Effector memory CD4-positive, alpha-beta T cell (primary cell): Measurements from ENCODE around the gene CYBA.
A peak's percentile ranks its signal among the peaks of the same experiment; 100 is the strongest.

ENCODE experiments used
- DNase-seq, 3 donors: peaks; one replicate each; pipeline ENCODE4 v3.0.0-alpha.2; 2020
- H3K27ac ChIP-seq: 2 replicates; pipeline ENCODE4 v1.7.0; 2013; ENCODE audit warnings: mild to moderate bottlenecking, low read length, moderate library complexity; ENCODE audit not compliant: insufficient read depth, poor library complexity, severe bottlenecking
- H3K27me3 ChIP-seq: replicated peaks from 2 replicates; pipeline ENCODE4 v1.7.0; 2013; ENCODE audit warnings: mild to moderate bottlenecking, low read length; ENCODE audit not compliant: insufficient read depth, control insufficient read depth, poor library complexity, severe bottlenecking
- H3K36me3 ChIP-seq: 2 replicates; pipeline ENCODE4 v1.7.0; 2013; ENCODE audit warnings: mild to moderate bottlenecking, low read length, moderate library complexity; ENCODE audit not compliant: control insufficient read depth, insufficient read depth
- H3K4me1 ChIP-seq: 2 replicates; pipeline ENCODE4 v1.7.0; 2013; ENCODE audit warnings: low read length, mild to moderate bottlenecking; ENCODE audit not compliant: control insufficient read depth, insufficient read depth, poor library complexity, severe bottlenecking
- H3K4me3 ChIP-seq: 2 replicates; pipeline ENCODE4 v1.7.0; 2013; ENCODE audit warnings: low read length, low read depth, mild to moderate bottlenecking; ENCODE audit not compliant: insufficient read depth, poor library complexity, severe bottlenecking
- H3K9me3 ChIP-seq: 2 replicates; pipeline ENCODE4 v1.7.0; 2013; ENCODE audit warnings: mild to moderate bottlenecking, low read length, moderate library complexity; ENCODE audit not compliant: control insufficient read depth
- total RNA-seq, 3 donors: gene quantifications; one replicate each; lab custom pipeline; 2026; lab: John Stamatoyannopoulos, UW

Gene CYBA
- total RNA-seq = 156 to 237 (median 229) reads per million in 3 donors

DNA sequence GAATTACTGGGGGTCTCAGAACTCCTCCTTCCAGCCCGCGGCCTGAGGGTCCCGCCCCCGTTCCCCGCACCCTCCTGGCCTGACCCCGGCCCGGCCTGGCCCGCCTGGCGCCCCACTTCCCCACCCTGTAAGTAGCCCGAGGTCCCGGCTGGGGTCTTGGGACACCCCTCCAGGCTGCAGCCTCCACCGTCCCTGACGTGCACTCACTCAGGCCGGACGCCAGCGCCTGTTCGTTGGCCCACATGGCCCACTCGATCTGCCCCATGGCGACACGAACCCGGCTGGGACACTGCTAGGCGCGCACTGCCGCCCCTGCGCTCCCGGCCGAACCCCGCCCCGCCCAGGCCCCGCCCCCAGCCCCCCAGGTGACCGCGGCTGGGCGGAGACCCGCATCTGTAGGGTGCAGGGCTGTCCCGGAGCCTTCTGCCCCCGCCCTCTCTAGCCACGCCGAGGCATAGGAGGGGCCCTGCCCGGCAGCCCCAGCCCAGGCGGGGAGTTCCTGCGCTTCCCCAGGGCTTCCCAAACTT, at the start of gene CYBA:
Gene CYBA, minus strand, starts transcription at position 305 of the 527 bp plus-strand sequence. Its CDS starts 40 bp downstream, at position 265.
- no peaks in the 10 kb centered on the region for H3K9me3 ChIP-seq
- DNase-seq = peak; percentile 73 to 77 (median 74)
- H3K27ac ChIP-seq = peak within 1 kb of the TSS; percentile 92
- H3K4me3 ChIP-seq = peak within 1 kb of the TSS; percentile 92
- peaks cover 16% of the 10 kb centered on the region for H3K36me3 ChIP-seq
- H3K27me3 ChIP-seq = no peaks in the 10 kb centered on the region
- H3K4me1 ChIP-seq = peaks cover 23% of the 10 kb centered on the region

DNA sequence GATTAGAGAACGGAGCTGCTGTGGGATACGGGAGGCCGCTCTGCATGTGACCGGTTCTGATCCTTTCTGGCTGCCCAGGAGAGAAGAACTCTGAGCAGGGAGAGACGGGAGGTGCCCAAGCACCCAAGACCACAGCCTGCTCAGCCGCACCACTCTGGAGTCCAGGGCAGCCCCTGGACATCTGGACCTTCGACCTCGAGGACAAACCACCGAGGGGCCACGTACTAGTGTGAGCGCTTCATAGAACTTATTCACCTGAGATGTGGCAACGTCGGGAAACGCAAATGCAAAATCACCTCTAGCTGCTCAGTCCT, 49.4 kb upstream of the CYBA start:
- Histone ChIP-seq H3K4me1 (peaks cover 78% of the 10 kb centered on the region), H3K27me3 (no peaks in the 10 kb centered on the region), H3K27ac (peak overlapping the region; percentile 88), H3K36me3 (peaks cover 47% of the 10 kb centered on the region), H3K4me3 (peak overlapping the region; percentile 80), H3K9me3 (no peaks in the 10 kb centered on the region)
- DNase-seq = no peak

DNA sequence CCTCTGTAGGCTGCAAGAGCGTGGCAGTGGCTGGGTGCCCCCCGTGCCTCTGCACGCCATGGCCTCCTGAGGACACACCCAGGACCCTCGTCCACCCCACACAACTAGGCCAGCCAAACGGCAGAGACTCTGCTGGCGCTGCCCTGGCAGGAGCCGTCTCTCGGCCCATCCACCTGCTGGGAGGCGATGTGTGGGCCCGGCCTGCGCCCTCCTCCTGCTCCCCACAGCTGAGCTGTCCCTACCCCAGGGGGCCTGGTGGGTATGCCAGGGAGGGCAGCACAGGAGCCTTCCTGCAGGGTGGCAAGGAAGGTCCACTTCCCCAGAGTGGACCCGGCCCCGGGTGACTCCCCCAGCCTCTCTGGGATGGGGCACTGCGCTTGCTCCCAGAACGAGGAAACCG, 48.3 kb upstream of the CYBA start:
- DNase-seq = no peak
- H3K36me3 ChIP-seq = peaks cover 51% of the 10 kb centered on the region
- no peaks in the 10 kb centered on the region for H3K9me3 ChIP-seq
- H3K27ac ChIP-seq = peak overlapping the region; percentile 88
- H3K4me1 ChIP-seq = peaks cover 74% of the 10 kb centered on the region
- H3K4me3 ChIP-seq = no peak overlapping the region
- no peaks in the 10 kb centered on the region for H3K27me3 ChIP-seq

DNA sequence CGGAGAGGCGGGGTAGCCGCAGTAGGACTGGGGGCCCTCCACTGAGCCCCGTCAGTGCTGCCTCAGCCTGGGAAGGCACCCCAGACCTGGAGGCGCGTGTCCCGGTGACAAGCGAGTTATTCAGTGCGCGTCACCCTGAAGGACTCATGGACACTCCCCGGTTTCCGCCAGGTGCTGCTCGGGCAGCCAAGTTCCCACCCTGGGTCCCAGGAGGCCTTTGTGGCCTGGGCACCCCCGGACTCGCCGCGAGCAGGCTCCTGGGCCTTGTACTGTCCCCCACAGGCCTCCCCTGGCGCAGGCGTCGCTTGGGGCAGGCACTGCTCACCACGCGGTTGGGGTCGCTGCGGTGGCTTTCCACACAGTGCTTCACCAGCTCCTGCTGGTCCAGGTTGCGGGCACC, 47.8 kb upstream of the CYBA start:
- DNase-seq = no peak
- Histone ChIP-seq H3K9me3 (no peaks in the 10 kb centered on the region), H3K27me3 (no peaks in the 10 kb centered on the region), H3K36me3 (peaks cover 51% of the 10 kb centered on the region), H3K27ac (peak overlapping the region; percentile 88), H3K4me1 (peaks cover 74% of the 10 kb centered on the region), H3K4me3 (no peak overlapping the region)

DNA sequence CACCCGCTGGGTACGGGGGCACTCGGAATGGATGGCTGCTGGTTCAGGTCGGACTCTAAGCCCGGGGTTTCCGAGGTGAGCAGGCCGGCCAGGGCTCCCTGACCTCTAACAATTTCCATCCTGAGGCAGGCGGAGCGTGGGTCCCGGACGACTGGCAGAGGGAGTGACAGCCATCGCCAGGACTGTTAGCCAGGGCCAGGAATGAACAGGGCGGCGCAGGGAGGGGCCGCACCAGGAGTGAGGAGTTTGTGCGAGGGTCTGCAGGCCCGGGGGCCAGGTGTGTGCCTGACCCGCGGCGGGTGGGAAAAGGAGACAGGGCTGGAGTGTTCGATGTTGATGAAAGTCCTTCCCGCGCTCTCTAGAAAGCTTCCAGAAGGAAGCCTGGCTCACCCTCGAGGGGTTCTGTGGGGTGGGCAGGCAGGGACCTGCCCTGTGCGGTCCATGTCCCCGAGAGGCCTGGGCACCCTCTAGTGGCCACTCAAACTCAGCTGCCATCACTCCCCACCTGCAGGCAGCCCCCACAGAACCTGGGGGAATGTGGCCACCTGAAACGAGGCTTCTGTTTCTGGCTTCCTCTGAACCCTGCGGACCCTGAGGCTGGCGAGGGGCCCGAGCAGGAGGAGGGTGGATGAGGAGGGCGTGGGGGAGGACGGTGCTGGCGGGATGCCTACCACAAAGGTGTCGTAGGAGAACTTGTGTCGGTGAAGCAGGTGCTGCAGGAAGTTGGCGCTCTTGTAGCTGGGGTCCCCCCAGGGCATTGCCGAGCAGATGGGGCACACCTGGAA, 47.2 kb upstream of the CYBA start:
- no peak for DNase-seq
- H3K36me3 ChIP-seq = peaks cover 51% of the 10 kb centered on the region
- H3K9me3 ChIP-seq = no peaks in the 10 kb centered on the region
- H3K4me1 ChIP-seq = peaks cover 75% of the 10 kb centered on the region
- no peaks in the 10 kb centered on the region for H3K27me3 ChIP-seq
- H3K4me3 ChIP-seq = no peak overlapping the region
- H3K27ac ChIP-seq = peak overlapping the region; percentile 30

DNA sequence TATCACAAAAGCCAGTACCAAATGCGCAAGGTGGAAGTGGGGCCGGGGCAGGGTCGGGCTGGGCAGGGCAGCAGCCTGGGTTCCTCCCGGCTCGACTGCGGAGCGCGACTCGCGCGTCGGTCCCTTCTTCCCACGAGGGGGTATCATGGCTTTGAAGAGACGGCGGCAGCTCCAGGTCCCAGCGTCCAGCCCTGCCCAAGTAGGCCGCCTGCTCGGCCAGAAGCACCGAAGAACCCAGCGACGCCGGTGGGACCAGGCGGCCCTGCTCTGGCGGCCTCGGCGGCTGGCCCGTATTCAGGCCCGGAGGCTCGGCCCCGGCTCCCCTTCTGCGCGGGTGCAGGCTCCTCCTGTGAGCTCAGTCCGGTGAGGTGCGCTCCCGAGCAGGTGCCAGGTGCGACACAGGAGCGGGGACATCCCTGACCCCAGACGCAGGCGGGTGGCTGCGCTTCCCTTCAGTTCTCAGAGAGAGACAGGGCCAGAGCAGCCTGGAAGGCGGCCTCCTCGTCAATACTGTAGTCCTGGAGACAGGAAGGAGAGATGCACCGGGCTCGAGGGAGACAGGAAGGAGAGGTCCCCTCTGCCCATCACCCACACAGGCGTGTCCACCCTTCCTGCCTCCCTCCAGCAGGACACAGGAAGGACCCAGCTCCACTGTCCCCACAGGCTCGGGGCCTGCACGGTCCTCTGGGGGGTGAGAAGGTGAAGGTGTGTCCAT, 46.4 kb upstream of the CYBA start:
- Histone ChIP-seq H3K36me3 (peaks cover 51% of the 10 kb centered on the region), H3K27me3 (no peaks in the 10 kb centered on the region), H3K9me3 (no peaks in the 10 kb centered on the region), H3K27ac (peak overlapping the region; percentile 30), H3K4me1 (peaks cover 75% of the 10 kb centered on the region), H3K4me3 (no peak overlapping the region)
- DNase-seq = no peak

DNA sequence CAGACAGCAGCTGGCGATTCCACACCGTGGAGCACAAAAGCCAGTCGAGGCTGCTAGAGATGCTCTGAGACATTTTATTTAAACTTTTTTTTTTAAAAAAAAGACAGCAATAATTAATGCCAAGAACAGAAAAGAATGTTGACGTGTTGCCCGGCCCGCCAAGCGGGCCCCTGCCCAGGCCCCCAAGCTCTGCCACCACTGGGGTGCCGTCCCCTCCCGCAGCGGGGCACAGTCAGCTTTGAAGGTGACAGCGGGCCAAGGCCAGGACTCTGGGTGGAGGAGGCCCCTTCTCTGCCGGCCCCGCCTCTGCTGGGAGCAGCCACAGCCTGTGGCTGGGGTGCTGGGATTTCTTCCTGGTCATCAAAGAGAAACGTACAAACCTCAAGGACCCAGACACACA, 45.6 kb upstream of the CYBA start:
- Histone ChIP-seq H3K27ac (no peak overlapping the region), H3K27me3 (no peaks in the 10 kb centered on the region), H3K4me3 (no peak overlapping the region), H3K9me3 (no peaks in the 10 kb centered on the region), H3K4me1 (peaks cover 75% of the 10 kb centered on the region), H3K36me3 (peaks cover 51% of the 10 kb centered on the region)
- DNase-seq = no peak

DNA sequence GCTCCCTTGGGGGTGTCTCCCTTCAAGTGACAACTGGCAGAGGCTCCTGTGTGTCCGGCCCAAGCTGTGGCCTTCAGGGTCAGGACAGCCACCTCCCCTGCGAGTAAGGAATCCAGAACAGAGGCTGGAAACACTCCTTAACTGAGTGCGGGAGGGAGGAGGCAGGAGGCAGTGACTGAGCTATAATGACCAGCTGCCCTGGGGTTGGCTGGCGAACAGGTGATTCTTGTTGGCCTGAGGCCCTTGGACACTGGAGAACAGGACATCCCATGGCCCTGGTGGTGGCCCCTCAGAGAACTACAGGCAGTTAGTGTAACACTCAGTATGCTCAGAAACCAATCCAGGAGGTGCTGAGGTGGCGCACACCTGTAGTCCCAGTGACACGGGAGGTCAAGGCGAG, 44.9 kb upstream of the CYBA start:
- peaks cover 51% of the 10 kb centered on the region for H3K36me3 ChIP-seq

DNA sequence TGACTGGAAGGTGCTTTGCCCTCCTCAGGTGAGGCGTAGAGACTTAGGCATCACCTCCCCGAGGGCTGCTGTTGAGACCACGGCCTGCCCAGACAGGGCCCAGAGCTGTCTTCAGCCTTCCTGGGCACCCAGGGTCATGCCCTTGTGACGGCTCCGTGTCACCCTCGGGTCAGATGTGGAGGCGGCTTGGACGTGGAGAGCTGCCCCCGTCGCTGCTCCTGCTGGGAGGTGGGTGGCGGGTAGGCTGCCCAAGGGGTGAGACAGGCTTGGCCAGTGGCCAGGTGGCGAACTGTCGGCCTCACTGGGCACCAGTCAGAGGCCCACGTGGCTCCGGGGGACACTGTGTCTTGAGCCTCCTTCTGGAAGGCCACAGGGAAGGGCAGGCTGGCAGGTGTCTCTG, 44.4 kb upstream of the CYBA start:
- Histone ChIP-seq H3K4me1 (peaks cover 77% of the 10 kb centered on the region), H3K36me3 (peaks cover 51% of the 10 kb centered on the region), H3K27ac (no peak overlapping the region), H3K27me3 (no peaks in the 10 kb centered on the region), H3K9me3 (no peaks in the 10 kb centered on the region), H3K4me3 (no peak overlapping the region)
- DNase-seq = no peak

More for the DNA sequence above, 44.9 kb upstream of the CYBA start:
- Histone ChIP-seq H3K4me3 (no peak overlapping the region), H3K27me3 (no peaks in the 10 kb centered on the region), H3K27ac (no peak overlapping the region), H3K9me3 (no peaks in the 10 kb centered on the region), H3K4me1 (peaks cover 77% of the 10 kb centered on the region)
- no peak for DNase-seq
